IMR-90 (cell line): Measurements from ENCODE around the gene BRCA1. TPM values are rescaled to one million over a fixed set of nuclear protein-coding genes. Genes with fewer than 3 reads are reported as not detected.
A peak's percentile ranks its signal among the peaks of the same experiment; 100 is the strongest.

Experiments
- ATAC-seq: fragments of 200-7000 bp; cut with Tn5 transposase; 2 replicates; pipeline ENCODE4 v1.9.1; 2020; ENCODE audit warnings: low read depth, mild to moderate bottlenecking, moderate library complexity
- BruUV-seq: library from RNA; stranded (reverse); fragments of 400-500 nt; replicated peaks from 2 replicates; lab custom pipeline; 2021; lab: Mats Ljungman, UMichigan
- CTCF ChIA-PET: fragments of 300-600 bp; formaldehyde crosslinking; extraction: SDS; loops from one replicate; lab custom pipeline; 2021; ENCODE audit warnings: antibody characterized with exemption; lab: Yijun Ruan, JAX
- POLR2A ChIA-PET: fragments of 300-600 bp; sonication (Branson Sonifier 250); formaldehyde crosslinking; loops from one replicate; lab custom pipeline; 2022; ENCODE audit warnings: antibody characterized with exemption; ENCODE audit not compliant: unreplicated experiment; lab: Charles Lee
- DNase-seq: peaks from one replicate; pipeline ENCODE4 v3.0.0; 2013
- H2AFZ ChIP-seq: replicated peaks from 2 replicates; pipeline ENCODE3; 2013; ENCODE audit warnings: low read length, mild to moderate bottlenecking; ENCODE audit not compliant: poor library complexity
- H2AK5ac ChIP-seq: 2 replicates; pipeline ENCODE4 v1.6.1; 2013; ENCODE audit warnings: low read depth, low read length, inconsistent platforms
- H2AK9ac ChIP-seq: replicated peaks from 2 replicates; pipeline ENCODE3; 2013; ENCODE audit warnings: mild to moderate bottlenecking, low read depth, low read length, moderate library complexity; ENCODE audit not compliant: poor library complexity
- H2BK120ac ChIP-seq: 2 replicates; pipeline ENCODE4 v1.6.1; 2013; ENCODE audit warnings: low read depth, low read length, inconsistent platforms
- H2BK15ac ChIP-seq: 3 replicates; pipeline ENCODE4 v1.6.1; 2013; ENCODE audit warnings: low read depth, low read length, inconsistent platforms
- H2BK20ac ChIP-seq: 2 replicates; pipeline ENCODE4 v1.6.1; 2013; ENCODE audit warnings: low read depth, mild to moderate bottlenecking, inconsistent platforms, low read length, moderate library complexity
- H2BK5ac ChIP-seq: 2 replicates; pipeline ENCODE4 v1.6.1; 2013; ENCODE audit warnings: mild to moderate bottlenecking, low read depth, low read length, inconsistent platforms; ENCODE audit not compliant: poor library complexity, severe bottlenecking
- H3K14ac ChIP-seq: replicated peaks from 2 replicates; pipeline ENCODE4 v1.6.1; 2013; ENCODE audit warnings: low read depth, low read length, inconsistent platforms
- H3K18ac ChIP-seq: 2 replicates; pipeline ENCODE4 v1.6.1; 2013; ENCODE audit warnings: low read depth, low read length, control low read depth
- H3K23ac ChIP-seq: 2 replicates; pipeline ENCODE4 v1.6.1; 2013; ENCODE audit warnings: low read depth, low read length, inconsistent platforms
- H3K27ac ChIP-seq: 2 replicates; pipeline ENCODE4 v1.5.1; 2013; ENCODE audit warnings: mild to moderate bottlenecking, control low read depth, low read length; ENCODE audit not compliant: insufficient read depth
- H3K27me3 ChIP-seq: 2 replicates; pipeline ENCODE4 v1.6.1; 2013; ENCODE audit warnings: low read length; ENCODE audit not compliant: control insufficient read depth, insufficient read depth
- H3K36me3 ChIP-seq: 2 replicates; pipeline ENCODE4 v1.6.1; 2013; ENCODE audit warnings: low read length, mixed read lengths; ENCODE audit not compliant: control insufficient read depth, insufficient read depth
- H3K4ac ChIP-seq: 2 replicates; pipeline ENCODE4 v1.6.1; 2013; ENCODE audit warnings: low read depth, low read length, inconsistent platforms
- H3K4me1 ChIP-seq: 2 replicates; pipeline ENCODE4 v1.6.1; 2013; ENCODE audit warnings: low read length, mixed read lengths; ENCODE audit not compliant: control insufficient read depth, insufficient read depth
- H3K4me2 ChIP-seq: 2 replicates; pipeline ENCODE4 v1.6.1; 2013; ENCODE audit warnings: low read depth, mild to moderate bottlenecking, control low read depth, low read length, moderate library complexity
- H3K4me3 ChIP-seq: 2 replicates; pipeline ENCODE4 v1.5.1; 2013; ENCODE audit warnings: low read depth, mild to moderate bottlenecking, control low read depth, low read length, moderate library complexity; ENCODE audit not compliant: insufficient read depth
- H3K56ac ChIP-seq: 2 replicates; pipeline ENCODE4 v1.6.1; 2013; ENCODE audit warnings: low read length, inconsistent platforms; ENCODE audit not compliant: insufficient read depth; ENCODE audit errors: extremely low read depth
- H3K79me1 ChIP-seq, 2 experiments: 2 replicates each; pipeline ENCODE4 v1.6.1; 2013; ENCODE audit warnings: low read length in 2 of 2, inconsistent platforms in 1 of 2, low read depth in 1 of 2
- H3K9ac ChIP-seq: 2 replicates; pipeline ENCODE4 v1.6.1; 2013; ENCODE audit warnings: low read depth, low read length, control low read depth
- H3K9me1 ChIP-seq: 2 replicates; pipeline ENCODE4 v1.6.1; 2013; ENCODE audit warnings: low read length, inconsistent platforms; ENCODE audit not compliant: insufficient read depth
- H3K9me3 ChIP-seq: 2 replicates; pipeline ENCODE4 v1.6.1; 2013; ENCODE audit warnings: low read length; ENCODE audit not compliant: control insufficient read depth, insufficient read depth
- H4K20me1 ChIP-seq: 2 replicates; pipeline ENCODE4 v1.6.1; 2013; ENCODE audit warnings: low read length, inconsistent platforms; ENCODE audit not compliant: insufficient read depth
- H4K5ac ChIP-seq: 2 replicates; pipeline ENCODE4 v1.6.1; 2013; ENCODE audit warnings: mild to moderate bottlenecking, low read depth, low read length, control low read depth
- H4K8ac ChIP-seq, 2 experiments: 2 replicates each; pipeline ENCODE4 v1.6.1; 2013; ENCODE audit warnings: low read depth in 2 of 2, low read length in 2 of 2, control low read depth in 1 of 2, inconsistent platforms in 1 of 2
- H4K91ac ChIP-seq: 2 replicates; pipeline ENCODE4 v1.6.1; 2013; ENCODE audit warnings: low read depth, low read length, inconsistent platforms; ENCODE audit not compliant: insufficient read depth
- CEBPB ChIP-seq: IDR thresholded peaks from 2 replicates; pipeline ENCODE4 v1.6.1; 2012; ENCODE audit warnings: low read depth, low read length, improper control_type of control experiment
- CHD1 ChIP-seq: IDR thresholded peaks from 2 replicates; pipeline ENCODE4 v1.6.1; 2012; ENCODE audit warnings: low read depth, low read length, improper control_type of control experiment
- CTCF ChIP-seq: conservative IDR thresholded peaks from 2 replicates; pipeline ENCODE4 v1.5.1; 2012; ENCODE audit warnings: mild to moderate bottlenecking, low read depth, low read length, improper control_type of control experiment
- FOS ChIP-seq: fragments of 150-350 bp; IDR thresholded peaks from 2 replicates; pipeline ENCODE4 v1.6.1; 2016; ENCODE audit warnings: low read depth, low read length
- MAFK ChIP-seq: IDR thresholded peaks from 2 replicates; pipeline ENCODE4 v1.6.1; 2012; ENCODE audit warnings: low read depth, low read length, improper control_type of control experiment
- NFE2L2 ChIP-seq: fragments of 150-350 bp; IDR thresholded peaks from 2 replicates; pipeline ENCODE4 v1.6.1; 2016; ENCODE audit warnings: low read depth, mild to moderate bottlenecking, low read length
- RAD21 ChIP-seq: IDR thresholded peaks from 2 replicates; pipeline ENCODE4 v1.6.1; 2012; ENCODE audit warnings: low read length, improper control_type of control experiment
- RFX5 ChIP-seq: IDR thresholded peaks from 2 replicates; pipeline ENCODE4 v1.8.0; 2012; ENCODE audit warnings: low read depth, mild to moderate bottlenecking, low read length, moderate library complexity
- USF2 ChIP-seq: fragments of 150-350 bp; IDR thresholded peaks from 2 replicates; pipeline ENCODE4 v1.6.1; 2017; ENCODE audit warnings: mild to moderate bottlenecking, antibody characterized with exemption, low read length, low read depth
- WGBS, 2 experiments: methylation state at CpG; one replicate each; pipeline versions ENCODE4 v1.1.5 to v1.1.7; 2013; ENCODE audit warnings: missing lambda C conversion rate in 2 of 2; ENCODE audit not compliant: insufficient read length in 1 of 2; ENCODE audit errors: extremely low coverage in 2 of 2; 5-methylcytosine and 5-hydroxymethylcytosine counted together
- dilution Hi-C: fragments of 300-500 bp; cut with HindIII; formaldehyde crosslinking; loops from one replicate; pipeline ENCODE4 v1.14.3; 2018; ENCODE audit warnings: low sequenced_read_pairs; ENCODE audit not compliant: unreplicated experiment
- in situ Hi-C: fragments of 300-500 bp; cut with MboI; formaldehyde crosslinking; loops from 3 replicates; pipeline ENCODE4 v1.14.3; 2019; ENCODE audit warnings: low sequenced_read_pairs, inconsistent platforms, mixed read lengths
- intact Hi-C: fragments of 100-400 bp; cut with micrococcal nuclease; formaldehyde crosslinking; loops from 2 replicates; pipeline ENCODE4 v1.10.0; 2022
- polyA plus RNA-seq, 3 experiments: library from polyadenylated mRNA; depleted of rRNA; stranded (reverse); fragments of >200 nt; gene quantifications; 2 replicates each; pipeline ENCODE4 v1.2.3, GENCODE V29; 2012; ENCODE audit warnings: low replicate concordance in 1 of 3
- total RNA-seq: library from RNA; depleted of rRNA; stranded (reverse); fragments of >200 nt; gene quantifications from 2 replicates; pipeline ENCODE4 v1.2.3, GENCODE V29; 2012

The BRCA1 gene
- total and polyA plus RNA-seq, 2 of the 4 experiments (the other 2 are of a cell fraction), result 8.3 to 17.7 TPM

GRCh38 chr17:43114151-43114552 is 11.0 kb downstream of the BRCA1 start:
- no peaks in the 10 kb centered on the region for H3K9me1 ChIP-seq
- H3K9ac ChIP-seq, result no peak overlapping the region
- TF ChIP-seq CTCF, result no peak
- no peak for TF ChIP-seq RAD21
- no peak for TF ChIP-seq RFX5
- no peak for TF ChIP-seq USF2
- TF ChIP-seq MAFK, result no peak
- no peak for TF ChIP-seq CHD1
- no peak for TF ChIP-seq CEBPB
- TF ChIP-seq NFE2L2, result no peak
- TF ChIP-seq FOS, result no peak
- no peak overlapping the region for H2BK15ac ChIP-seq
- BruUV-seq, result no TSS peak
- WGBS, 2 experiments, result no CpG with 5 or more reads among the region's 2 CpGs
- intact Hi-C loops (no loop called here), in situ Hi-C loops (no loop called here), dilution Hi-C loops (no loop called here)
- H4K91ac ChIP-seq, result no peak overlapping the region
- H2AK5ac ChIP-seq, result no peak overlapping the region
- no peaks in the 10 kb centered on the region for H3K27me3 ChIP-seq
- no peak overlapping the region for H2AK9ac ChIP-seq
- no peak overlapping the region for H3K23ac ChIP-seq
- no peaks in the 10 kb centered on the region for H4K20me1 ChIP-seq
- ChIA-PET POLR2A (no interaction called here), CTCF (no interaction called here)
- no peak overlapping the region for H2BK5ac ChIP-seq
- no peak overlapping the region for H4K8ac ChIP-seq
- no peak for DNase-seq
- H3K36me3 ChIP-seq, result no peaks in the 10 kb centered on the region
- H3K4me2 ChIP-seq, result no peak overlapping the region
- no peaks in the 10 kb centered on the region; a peak in 1 of 4 replicates for H3K79me1 ChIP-seq
- no peak overlapping the region for H3K4ac ChIP-seq
- H3K4me1 ChIP-seq, result no peaks in the 10 kb centered on the region
- H2BK120ac ChIP-seq, result no peak overlapping the region
- no peak overlapping the region for H3K14ac ChIP-seq
- no peak overlapping the region for H4K5ac ChIP-seq
- H3K27ac ChIP-seq, result no peak overlapping the region
- no peak overlapping the region for H3K56ac ChIP-seq
- H3K18ac ChIP-seq, result no peak overlapping the region
- no peak overlapping the region for H2BK20ac ChIP-seq
- peak; percentile 17; the same call in 1 of the 2 replicates for ATAC-seq
- H2AFZ ChIP-seq, result no peak overlapping the region
- no peak overlapping the region for H3K4me3 ChIP-seq
- H3K9me3 ChIP-seq, result no peaks in the 10 kb centered on the region
